Measurements from ENCODE around the gene HIGD1C. TPM values are rescaled to one million over a fixed set of nuclear protein-coding genes. Genes with fewer than 3 reads are reported as not detected.
"Not testable (repeated sequence)": the region's sequence is repeated elsewhere in the genome, so short reads cannot be mapped to it uniquely, and the experiment has no call there.

The HIGD1C gene
- total RNA-seq, 2 experiments from 2014 or later = not detected

DNA sequence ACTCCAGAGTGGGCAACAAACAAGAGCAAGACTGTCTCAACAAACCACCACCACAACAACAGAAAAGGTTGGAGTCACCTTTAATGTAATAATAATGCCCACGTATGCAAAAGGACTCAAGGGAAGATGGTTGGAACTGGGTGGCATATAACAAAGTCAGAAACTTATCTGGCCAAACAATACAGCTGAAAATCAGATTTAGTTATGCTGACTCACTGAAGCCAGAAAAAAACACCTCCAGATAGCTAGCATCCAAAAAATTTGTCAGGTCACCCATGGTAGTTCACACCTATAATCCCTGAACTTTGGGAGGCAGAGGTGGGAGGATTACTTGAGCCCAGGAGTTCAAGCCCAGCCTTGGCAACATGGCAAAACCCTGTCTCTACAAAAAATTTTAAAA lies 49.5 kb downstream of the HIGD1C start:
- DNase-seq = no peak
- H3K36me3 Mint-ChIP-seq = peaks cover 26% of the 10 kb centered on the region
- no peaks in the 10 kb centered on the region for H3K9me3 Mint-ChIP-seq
- peaks cover 2% of the 10 kb centered on the region for H3K4me1 Mint-ChIP-seq
- no peak for ATAC-seq (ENCODE audit: low read depth)
- H3K27ac Mint-ChIP-seq = no peak overlapping the region
- POLR2A ChIA-PET = no interaction called here
- H3K27me3 Mint-ChIP-seq = no peaks in the 10 kb centered on the region
- H3K4me3 Mint-ChIP-seq = no peak overlapping the region

DNA sequence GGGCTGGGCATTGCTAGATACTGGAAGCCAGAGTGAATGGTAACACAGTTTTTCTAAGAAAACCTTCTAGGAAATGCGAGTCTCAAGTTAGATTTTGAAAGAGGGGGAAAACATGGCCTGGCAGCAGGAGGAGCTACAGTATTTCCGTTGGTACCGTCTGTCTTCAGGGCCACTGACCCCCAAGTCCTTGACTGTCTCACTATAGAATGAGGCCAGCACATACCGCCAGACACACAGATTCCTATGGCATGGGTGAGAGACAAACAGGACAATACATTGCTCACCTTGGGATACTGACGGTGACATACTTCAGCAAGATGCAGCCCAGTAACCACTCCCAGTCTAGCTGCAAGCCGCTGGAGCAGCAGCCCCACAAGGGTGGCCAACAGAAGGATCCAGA lies 52.2 kb downstream of the HIGD1C start:
- ATAC-seq (ENCODE audit: low read depth) = no peak
- Mint-ChIP-seq H3K36me3 (peaks cover 29% of the 10 kb centered on the region), H3K9me3 (no peaks in the 10 kb centered on the region), H3K27me3 (no peaks in the 10 kb centered on the region), H3K4me3 (no peak overlapping the region), H3K4me1 (peaks cover 8% of the 10 kb centered on the region), H3K27ac (no peak overlapping the region)
- DNase-seq = no peak
- POLR2A ChIA-PET = no interaction called here

- POLR2A ChIA-PET = no interaction called here
- DNase-seq = no peak
- no peak for ATAC-seq (ENCODE audit: low read depth)
- Mint-ChIP-seq H3K4me1 (peaks cover 8% of the 10 kb centered on the region), H3K9me3 (no peaks in the 10 kb centered on the region), H3K27ac (peak overlapping the region; percentile 37), H3K4me3 (no peak overlapping the region), H3K36me3 (peaks cover 28% of the 10 kb centered on the region), H3K27me3 (no peaks in the 10 kb centered on the region)
Observed at GRCh38 chr12:51005030-51005429, 52.7 kb downstream of the HIGD1C start.

GRCh38 chr12:51005671-51006070 lies 53.3 kb downstream of the HIGD1C start:
- POLR2A ChIA-PET = no interaction called here
- DNase-seq = no peak
- no peaks in the 10 kb centered on the region for H3K9me3 Mint-ChIP-seq
- no peak for ATAC-seq (ENCODE audit: low read depth)
- no peak overlapping the region for H3K4me3 Mint-ChIP-seq
- peaks cover 11% of the 10 kb centered on the region for H3K4me1 Mint-ChIP-seq
- no peak overlapping the region for H3K27ac Mint-ChIP-seq
- no peaks in the 10 kb centered on the region for H3K27me3 Mint-ChIP-seq
- peaks cover 22% of the 10 kb centered on the region for H3K36me3 Mint-ChIP-seq

GRCh38 chr12:51008329-51009055 lies 56.1 kb downstream of the HIGD1C start:
- DNase-seq (no peak), ATAC-seq (ENCODE audit: low read depth) (no peak)
- no peaks in the 10 kb centered on the region for H3K9me3 Mint-ChIP-seq
- H3K27ac Mint-ChIP-seq = peak overlapping the region; percentile 75
- POLR2A ChIA-PET = interaction anchor here (0.6 to 1.8 kb wide), 8 partner anchors 10 to 230 kb away, joined by 3 to 6 read pairs (median 4); partner anchors contain the start of genes CSRNP2, DAZAP2 and SLC11A2
- H3K27me3 Mint-ChIP-seq = no peaks in the 10 kb centered on the region
- H3K4me3 Mint-ChIP-seq = peak overlapping the region; percentile 66
- peaks cover 19% of the 10 kb centered on the region for H3K36me3 Mint-ChIP-seq
- peaks cover 18% of the 10 kb centered on the region for H3K4me1 Mint-ChIP-seq

GRCh38 chr12:51009056-51009440 lies 56.7 kb downstream of the HIGD1C start:
- H3K27me3 Mint-ChIP-seq = no peaks in the 10 kb centered on the region
- ATAC-seq (ENCODE audit: low read depth) (peak; percentile 99), DNase-seq (peak; percentile 43)
- H3K4me1 Mint-ChIP-seq = peaks cover 18% of the 10 kb centered on the region
- H3K27ac Mint-ChIP-seq = peak overlapping the region; percentile 75
- peaks cover 19% of the 10 kb centered on the region for H3K36me3 Mint-ChIP-seq
- no peaks in the 10 kb centered on the region for H3K9me3 Mint-ChIP-seq
- H3K4me3 Mint-ChIP-seq = peak overlapping the region; percentile 66
- POLR2A ChIA-PET = interaction anchor here (0.8 to 1.8 kb wide), 7 partner anchors 10 to 229 kb away, joined by 3 to 6 read pairs (median 4); partner anchors contain the start of genes CSRNP2, DAZAP2 and SLC11A2

DNA sequence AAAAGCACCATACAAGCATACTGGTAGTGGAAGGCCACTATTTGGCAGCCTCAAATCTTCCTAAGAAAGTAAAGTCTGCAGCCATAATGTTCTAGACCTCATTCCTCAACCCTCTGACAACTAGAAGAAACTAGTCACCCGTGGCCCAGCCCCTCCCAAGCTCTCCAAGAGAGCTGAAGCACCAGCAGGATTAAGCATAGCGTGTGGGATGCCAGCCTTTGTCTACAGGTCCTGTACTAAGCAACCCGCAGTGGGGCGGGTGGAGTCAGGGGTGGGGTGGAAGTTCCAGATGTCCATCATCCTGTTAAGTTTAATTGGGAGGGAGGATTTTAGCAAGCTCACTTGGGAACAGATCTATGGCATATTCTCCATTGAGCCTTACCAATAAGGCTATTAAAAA lies 59.6 kb downstream of the HIGD1C start:
- no peak for ATAC-seq (ENCODE audit: low read depth)
- Mint-ChIP-seq H3K27me3 (no peaks in the 10 kb centered on the region), H3K4me1 (peaks cover 16% of the 10 kb centered on the region), H3K27ac (no peak overlapping the region), H3K36me3 (peaks cover 9% of the 10 kb centered on the region), H3K9me3 (no peaks in the 10 kb centered on the region), H3K4me3 (no peak overlapping the region)
- DNase-seq = no peak
- POLR2A ChIA-PET = interaction anchor here (0.6 kb wide), 1 partner anchor 8 kb away, joined by 3 read pairs; no protein-coding TSS in a partner anchor

- Mint-ChIP-seq H3K9me3 (no peaks in the 10 kb centered on the region), H3K4me3 (no peak overlapping the region), H3K27me3 (no peaks in the 10 kb centered on the region), H3K4me1 (peaks cover 18% of the 10 kb centered on the region), H3K36me3 (peaks cover 7% of the 10 kb centered on the region), H3K27ac (no peak overlapping the region)
- no peak for DNase-seq
- no peak for ATAC-seq (ENCODE audit: low read depth)
- POLR2A ChIA-PET = no interaction called here
Observed at GRCh38 chr12:51012570-51013236, 60.4 kb downstream of the HIGD1C start.

DNA sequence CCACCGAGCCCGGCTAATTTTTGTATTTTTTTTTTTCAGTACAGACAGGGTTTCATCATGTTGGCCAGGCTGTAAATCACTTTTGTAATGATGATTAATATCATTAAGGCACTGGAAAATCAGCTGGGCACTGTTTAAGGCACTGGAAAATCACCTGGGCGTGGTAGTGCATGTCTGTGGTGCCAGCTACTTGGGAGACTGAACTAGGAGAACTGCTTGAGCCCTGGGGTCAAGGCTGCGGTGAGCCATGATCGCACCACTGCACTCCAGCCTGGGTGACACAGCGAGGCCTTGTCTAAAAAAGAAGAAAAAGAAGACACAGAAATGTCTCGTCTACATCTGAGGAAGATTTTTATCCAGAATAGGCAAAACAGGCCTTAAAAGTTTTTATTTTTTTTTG lies 61.1 kb downstream of the HIGD1C start:
- peaks cover 5% of the 10 kb centered on the region for H3K36me3 Mint-ChIP-seq
- no peak overlapping the region for H3K4me3 Mint-ChIP-seq
- POLR2A ChIA-PET = no interaction called here
- DNase-seq (no peak), ATAC-seq (ENCODE audit: low read depth) (no peak)
- H3K27ac Mint-ChIP-seq = no peak overlapping the region
- H3K27me3 Mint-ChIP-seq = no peaks in the 10 kb centered on the region
- H3K9me3 Mint-ChIP-seq = no peaks in the 10 kb centered on the region
- peaks cover 18% of the 10 kb centered on the region for H3K4me1 Mint-ChIP-seq

DNA sequence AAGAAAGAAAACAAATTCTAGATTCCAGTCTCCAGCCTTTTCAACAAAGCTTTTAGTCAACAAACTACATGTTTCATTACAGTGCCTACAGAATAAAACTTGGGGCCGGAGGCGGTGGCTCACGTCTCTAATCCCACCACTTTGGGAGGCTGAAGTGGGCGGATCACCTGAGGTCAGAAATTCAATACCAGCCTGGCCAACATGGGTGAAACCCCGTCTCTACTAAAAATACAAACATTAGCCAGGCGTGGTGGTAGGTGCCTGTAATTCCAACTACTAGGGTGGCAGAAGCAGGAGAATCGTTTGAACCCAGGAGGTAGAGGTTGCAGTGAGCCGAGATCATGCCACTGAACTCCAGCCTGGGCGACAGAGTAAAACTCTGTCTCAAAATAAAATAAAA lies 62.1 kb downstream of the HIGD1C start:
- H3K9me3 Mint-ChIP-seq; H3K27ac Mint-ChIP-seq; H3K36me3 Mint-ChIP-seq; ATAC-seq (ENCODE audit: low read depth); H3K27me3 Mint-ChIP-seq; DNase-seq; POLR2A ChIA-PET; H3K4me3 Mint-ChIP-seq: not testable (repeated sequence)
- H3K4me1 Mint-ChIP-seq = peaks cover 16% of the 10 kb centered on the region

DNA sequence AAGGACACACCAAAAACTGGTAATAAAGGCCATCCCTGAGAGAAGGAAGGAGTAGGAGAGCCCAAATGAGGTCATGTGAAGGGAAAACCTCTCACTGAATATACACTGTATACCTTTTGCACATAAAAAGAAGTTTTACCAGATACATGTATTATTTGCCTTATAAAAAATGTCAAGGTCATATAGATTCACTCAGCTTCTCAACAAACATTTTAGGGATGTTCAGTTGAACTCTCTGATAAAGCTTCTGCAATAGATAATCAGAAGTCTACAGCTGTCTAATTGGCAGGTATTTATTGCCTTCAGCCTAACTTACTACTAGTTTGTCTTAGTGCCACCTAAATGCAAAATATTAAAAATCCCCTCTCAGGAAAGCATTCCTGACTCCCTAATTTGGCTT lies 65.1 kb downstream of the HIGD1C start:
- POLR2A ChIA-PET = no interaction called here
- H3K9me3 Mint-ChIP-seq = no peaks in the 10 kb centered on the region
- H3K36me3 Mint-ChIP-seq = peaks cover 4% of the 10 kb centered on the region
- H3K27me3 Mint-ChIP-seq = no peaks in the 10 kb centered on the region
- DNase-seq = no peak
- no peak overlapping the region for H3K27ac Mint-ChIP-seq
- ATAC-seq (ENCODE audit: low read depth) = no peak
- no peak overlapping the region for H3K4me3 Mint-ChIP-seq
- peaks cover 31% of the 10 kb centered on the region for H3K4me1 Mint-ChIP-seq

DNA sequence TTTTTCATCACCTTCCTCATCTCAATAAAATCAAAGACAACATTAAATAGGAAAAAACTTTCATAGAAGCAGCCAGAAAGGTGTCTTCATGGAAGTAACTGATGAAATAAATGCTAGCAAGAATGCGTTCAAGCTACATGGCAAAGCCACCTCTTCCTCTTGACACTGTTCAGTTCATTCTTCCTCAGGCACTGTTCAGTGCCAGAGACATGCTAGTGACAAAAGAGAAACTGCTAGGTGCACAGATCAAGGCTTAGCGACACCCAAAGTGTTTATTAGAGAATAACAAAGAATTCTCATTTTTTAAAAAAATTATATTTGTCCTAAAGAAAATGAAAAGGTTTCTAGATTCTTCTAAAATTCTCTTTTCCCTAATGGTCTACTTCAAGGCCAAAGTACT lies 66.6 kb downstream of the HIGD1C start:
- POLR2A ChIA-PET = interaction anchor here (1.2 kb wide), 1 partner anchor 10 kb away, joined by 4 read pairs; no protein-coding TSS in a partner anchor
- Mint-ChIP-seq H3K36me3 (peaks cover 4% of the 10 kb centered on the region), H3K27me3 (no peaks in the 10 kb centered on the region), H3K9me3 (no peaks in the 10 kb centered on the region), H3K4me1 (peaks cover 29% of the 10 kb centered on the region), H3K27ac (no peak overlapping the region), H3K4me3 (no peak overlapping the region)
- ATAC-seq (ENCODE audit: low read depth) (no peak), DNase-seq (no peak)

GRCh38 chr12:51019927-51020326 lies 67.6 kb downstream of the HIGD1C start:
- ATAC-seq (ENCODE audit: low read depth) (no peak), DNase-seq (no peak)
- Mint-ChIP-seq H3K27me3 (no peaks in the 10 kb centered on the region), H3K4me1 (peaks cover 39% of the 10 kb centered on the region), H3K36me3 (peaks cover 4% of the 10 kb centered on the region), H3K9me3 (no peaks in the 10 kb centered on the region), H3K27ac (no peak overlapping the region), H3K4me3 (no peak overlapping the region)
- POLR2A ChIA-PET = interaction anchor here (0.6 kb wide), 2 partner anchors 8 to 119 kb away, joined by 3 to 6 read pairs; no protein-coding TSS in a partner anchor
